Suprapubic skin (tissue), 4 donors: ENCODE measurements around the gene ZNF483. TPM values are rescaled to one million over a fixed set of nuclear protein-coding genes. Genes with fewer than 3 reads are reported as not detected.
"Not testable (repeated sequence)": the region's sequence is repeated elsewhere in the genome, so short reads cannot be mapped to it uniquely, and the experiment has no call there.

Experiments
- DNase-seq, 2 donors: peaks; one replicate each; pipeline ENCODE4 v3.0.0-alpha.2; 2019; ENCODE audit warnings: low spot score in 2 of 2
- H3K27ac ChIP-seq: fragments of 200-600 bp; sonication (generic); one replicate; pipeline ENCODE4 v1.5.1; 2019
- H3K27me3 ChIP-seq: fragments of 200-600 bp; sonication (generic); one replicate; pipeline ENCODE4 v1.5.1; 2019
- H3K36me3 ChIP-seq: fragments of 200-600 bp; sonication (generic); one replicate; pipeline ENCODE4 v1.5.1; 2019
- H3K4me1 ChIP-seq: fragments of 200-600 bp; sonication (generic); one replicate; pipeline ENCODE4 v1.5.1; 2019
- H3K4me3 ChIP-seq: fragments of 200-600 bp; sonication (generic); one replicate; pipeline ENCODE4 v1.5.1; 2019; ENCODE audit warnings: mild to moderate bottlenecking
- H3K9me3 ChIP-seq: fragments of 200-600 bp; sonication (generic); one replicate; pipeline ENCODE4 v1.5.1; 2019
- CTCF ChIP-seq, 2 donors: fragments of 200-600 bp in 1 of 2; fragments of 450-650 bp in 1 of 2; sonication (generic) in 1 of 2; IDR thresholded peaks; one replicate each; pipeline ENCODE4 v1.5.1; 2016 to 2019; ENCODE audit warnings: antibody characterized with exemption in 2 of 2, mild to moderate bottlenecking in 1 of 2, moderate library complexity in 1 of 2
- EP300 ChIP-seq: sonication (generic); formaldehyde crosslinking; IDR thresholded peaks from one replicate; pipeline ENCODE4 v1.6.1; 2017; ENCODE audit warnings: antibody characterized with exemption
- POLR2A ChIP-seq, 2 donors: fragments of 450-650 bp; IDR thresholded peaks; one replicate each; pipeline ENCODE4 v1.6.1; 2017; ENCODE audit warnings: antibody characterized with exemption in 2 of 2, mild to moderate bottlenecking in 2 of 2, moderate library complexity in 2 of 2
- POLR2AphosphoS5 ChIP-seq, 3 donors: sonication (generic); formaldehyde crosslinking; IDR thresholded peaks; one replicate each; pipeline ENCODE4 v1.6.1; 2017; ENCODE audit warnings: antibody characterized with exemption in 3 of 3
- WGBS: methylation state at CpG from one replicate; pipeline ENCODE4 v1.1.5; 2018; 5-methylcytosine and 5-hydroxymethylcytosine counted together
- total RNA-seq, 4 donors: library from RNA; depleted of rRNA; stranded (reverse); fragments of >200 nt; gene quantifications; one replicate each; pipeline ENCODE4 v1.1.0, GENCODE V29; 2016

ZNF483 gene
- total RNA-seq, 4 donors from 2014 or later = 1.4 to 4.5 (median 2.5) TPM

- H3K36me3 ChIP-seq = peaks cover 29% of the 10 kb centered on the region
- WGBS = 94% methylated on average over 11 of the region's 11 CpGs
- no peak for TF ChIP-seq POLR2AphosphoS5 (IDR thresholded peaks at IDR 0.05)
- no peak overlapping the region for H3K4me3 ChIP-seq
- H3K27me3 ChIP-seq = no peaks in the 10 kb centered on the region
- no peaks in the 10 kb centered on the region for H3K4me1 ChIP-seq
- DNase-seq = no peak
- H3K9me3 ChIP-seq = peaks cover 64% of the 10 kb centered on the region
- H3K27ac ChIP-seq = no peak overlapping the region
Measured at GRCh38 chr9:111542497-111543254, 17.7 kb downstream of the ZNF483 start.

- Histone ChIP-seq H3K4me1 (no peaks in the 10 kb centered on the region), H3K36me3 (peaks cover 3% of the 10 kb centered on the region)
- 94% methylated on average over 2 of the region's 2 CpGs for WGBS
Measured at GRCh38 chr9:111548623-111549022, 23.6 kb downstream of the ZNF483 start.

GRCh38 chr9:111555425-111555824 is 30.4 kb downstream of the ZNF483 start:
- not testable (repeated sequence) for H3K27me3 ChIP-seq, H3K4me3 ChIP-seq, H3K4me1 ChIP-seq, H3K36me3 ChIP-seq, DNase-seq, H3K27ac ChIP-seq
- 93% methylated on average over 2 of the region's 2 CpGs for WGBS
- H3K9me3 ChIP-seq = peaks cover 14% of the 10 kb centered on the region

More at GRCh38 chr9:111548623-111549022, 23.6 kb downstream of the ZNF483 start:
- no peak overlapping the region for H3K4me3 ChIP-seq
- no peak overlapping the region for H3K27ac ChIP-seq
- H3K27me3 ChIP-seq = no peaks in the 10 kb centered on the region
- TF ChIP-seq CTCF (IDR thresholded peaks at IDR 0.05) = no peak
- no peak for TF ChIP-seq POLR2A (IDR thresholded peaks at IDR 0.05)
- TF ChIP-seq EP300 = no peak
- no peak for TF ChIP-seq POLR2AphosphoS5 (IDR thresholded peaks at IDR 0.05)
- H3K9me3 ChIP-seq = peaks cover 48% of the 10 kb centered on the region
- no peak for DNase-seq

DNA sequence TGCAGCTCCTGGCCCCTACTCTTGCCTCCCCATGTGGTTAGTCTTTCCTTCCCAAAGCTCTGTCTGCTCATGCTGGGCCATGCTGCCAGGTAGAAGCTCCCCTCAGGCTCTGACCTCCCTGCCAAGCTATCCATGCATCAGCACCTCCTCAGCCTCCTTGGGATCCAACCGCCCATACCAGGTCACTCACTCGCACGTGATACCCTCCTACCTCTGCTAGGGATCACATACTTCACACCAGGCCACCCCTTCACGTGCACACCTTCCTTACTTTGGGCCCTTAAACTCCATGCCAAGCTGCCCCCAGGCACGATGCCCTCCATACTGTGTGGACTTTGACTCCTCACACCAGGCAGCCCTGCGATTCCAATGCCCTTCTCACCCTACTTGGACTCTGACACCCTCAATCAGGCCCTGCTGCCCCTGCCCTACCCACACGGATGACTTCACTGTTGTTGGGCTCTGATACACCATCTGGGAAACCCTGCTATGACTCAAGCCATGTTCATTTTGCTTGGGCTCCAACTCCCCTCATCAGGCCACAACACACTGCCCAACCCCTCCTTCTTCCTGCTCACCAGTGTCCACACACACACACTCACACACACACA is 34.1 kb downstream of the ZNF483 start:
- H3K27me3 ChIP-seq = no peaks in the 10 kb centered on the region
- 85% methylated on average over 7 of the region's 7 CpGs for WGBS
- DNase-seq = no peak
- no peaks in the 10 kb centered on the region for H3K4me1 ChIP-seq
- H3K4me3 ChIP-seq = no peak overlapping the region
- peaks cover 24% of the 10 kb centered on the region for H3K36me3 ChIP-seq
- TF ChIP-seq POLR2AphosphoS5 (IDR thresholded peaks at IDR 0.05) (no peak), EP300 (no peak), CTCF (IDR thresholded peaks at IDR 0.05) (no peak)
- no peak overlapping the region for H3K27ac ChIP-seq
- H3K9me3 ChIP-seq = peaks cover 10% of the 10 kb centered on the region

DNA sequence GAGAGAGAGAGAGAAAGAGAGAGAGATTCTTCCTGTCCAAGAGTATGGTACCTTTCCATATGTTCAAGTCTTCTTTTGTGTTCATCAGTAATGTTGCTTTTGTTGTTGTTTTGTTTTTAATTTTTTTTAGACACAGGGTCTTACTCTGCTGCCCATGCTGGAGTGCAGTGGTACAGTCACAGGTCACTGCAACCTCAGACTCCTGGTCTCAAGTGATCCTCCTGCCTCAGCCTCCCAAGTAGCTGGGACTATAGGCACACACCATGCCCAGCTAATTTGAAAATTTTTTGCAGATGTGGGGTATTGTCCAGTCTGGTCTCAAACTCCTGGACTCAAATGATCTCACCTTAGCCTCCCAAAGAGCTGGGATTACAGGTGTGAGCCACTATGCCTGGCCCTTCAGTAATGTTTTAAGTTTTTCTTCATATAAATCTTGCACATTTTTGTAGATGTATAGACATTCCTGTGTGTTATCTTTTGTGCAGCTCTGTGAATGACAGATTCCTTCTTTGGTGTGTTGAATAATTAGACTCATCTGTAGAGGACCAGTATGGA is 36.3 kb downstream of the ZNF483 start:
- Histone ChIP-seq H3K4me3 (no peak overlapping the region), H3K4me1 (no peaks in the 10 kb centered on the region), H3K36me3 (peaks cover 41% of the 10 kb centered on the region), H3K27ac (no peak overlapping the region), H3K27me3 (no peaks in the 10 kb centered on the region), H3K9me3 (peaks cover 3% of the 10 kb centered on the region)
- no peak for DNase-seq
- TF ChIP-seq POLR2AphosphoS5 (IDR thresholded peaks at IDR 0.05) = no peak
- no peak for TF ChIP-seq CTCF (IDR thresholded peaks at IDR 0.05)
- TF ChIP-seq POLR2A (IDR thresholded peaks at IDR 0.05) = no peak
- no peak for TF ChIP-seq EP300

- 27% methylated on average over 1 of the region's 1 CpG for WGBS
- H3K27me3 ChIP-seq = no peaks in the 10 kb centered on the region
- no peak for TF ChIP-seq CTCF (IDR thresholded peaks at IDR 0.05)
- TF ChIP-seq EP300 = no peak
- no peak for TF ChIP-seq POLR2A (IDR thresholded peaks at IDR 0.05)
- TF ChIP-seq POLR2AphosphoS5 (IDR thresholded peaks at IDR 0.05) = no peak
- H3K36me3 ChIP-seq = peaks cover 87% of the 10 kb centered on the region
- no peaks in the 10 kb centered on the region for H3K4me1 ChIP-seq
- no peaks in the 10 kb centered on the region for H3K9me3 ChIP-seq
- DNase-seq = no peak
- H3K4me3 ChIP-seq = no peak overlapping the region
- no peak overlapping the region for H3K27ac ChIP-seq
Measured at GRCh38 chr9:111566234-111566633, 41.3 kb downstream of the ZNF483 start.

DNA sequence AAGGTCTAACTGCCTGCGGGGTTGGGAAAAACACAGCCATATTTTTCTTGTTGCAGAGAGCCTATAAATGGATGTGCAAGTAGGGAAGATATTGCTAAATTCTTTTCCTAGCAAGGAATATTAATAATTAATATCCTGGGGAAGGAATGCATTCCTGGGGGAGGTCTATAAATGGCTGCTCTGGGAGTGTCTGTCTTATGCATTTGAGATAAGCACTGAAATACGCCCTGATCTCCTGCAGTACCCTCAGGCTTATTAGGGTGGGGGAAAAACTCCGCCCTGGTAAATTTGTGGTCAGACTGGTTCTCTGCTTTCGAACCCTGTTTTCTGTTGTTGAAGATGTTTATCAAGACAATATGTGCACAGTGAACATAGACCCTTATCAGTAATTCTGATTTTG is 43.1 kb downstream of the ZNF483 start:
- not testable (repeated sequence) for H3K27me3 ChIP-seq, H3K4me1 ChIP-seq, H3K27ac ChIP-seq, DNase-seq, H3K4me3 ChIP-seq, H3K9me3 ChIP-seq
- WGBS = 86% methylated on average over 4 of the region's 4 CpGs
- peaks cover 98% of the 10 kb centered on the region for H3K36me3 ChIP-seq
